Epithelial cell of esophagus (primary cell): ENCODE results near the gene TMEM101.
"Not testable (repeated sequence)": the region's sequence is repeated elsewhere in the genome, so short reads cannot be mapped to it uniquely, and the experiment has no call there.

Source experiments
- DNase-seq: peaks from one replicate; pipeline ENCODE4 v3.0.0; 2010; ENCODE audit warnings: low read depth
- H3K4me3 ChIP-seq: 2 replicates; pipeline ENCODE4 v1.5.1; 2011; ENCODE audit warnings: mild to moderate bottlenecking, low read length, control low read depth
- TF ChIP-seq, protein P1 (sequence below): IDR thresholded peaks from 2 replicates; pipeline ENCODE4 v1.5.1; 2011; ENCODE audit warnings: low read depth, mild to moderate bottlenecking, low read length, control low read depth, inconsistent platforms; ENCODE audit not compliant: insufficient read depth; ENCODE audit errors: missing control alignments

Gene TMEM101

DNA sequence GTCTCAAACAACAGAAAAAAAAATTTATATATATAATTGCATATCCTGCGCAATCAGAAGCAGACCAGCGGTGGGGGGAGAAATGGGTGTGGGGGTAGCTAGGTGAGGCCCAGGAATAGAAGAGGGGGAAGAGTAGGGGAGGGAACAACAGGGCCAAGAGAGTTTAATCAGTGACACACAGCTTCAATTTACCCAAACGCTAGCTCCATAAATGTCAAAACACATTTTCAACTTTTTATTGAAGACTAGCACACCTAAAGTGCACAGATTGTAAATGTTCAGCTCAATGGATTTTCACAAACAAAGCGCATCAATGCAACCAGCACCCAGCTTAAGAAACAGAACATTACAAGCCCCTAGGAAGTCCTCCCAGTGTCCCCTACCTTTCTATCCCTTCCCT lies 35.1 kb downstream of the TMEM101 start:
- no peak overlapping the region for H3K4me3 ChIP-seq
- TF ChIP-seq, protein P1, sequence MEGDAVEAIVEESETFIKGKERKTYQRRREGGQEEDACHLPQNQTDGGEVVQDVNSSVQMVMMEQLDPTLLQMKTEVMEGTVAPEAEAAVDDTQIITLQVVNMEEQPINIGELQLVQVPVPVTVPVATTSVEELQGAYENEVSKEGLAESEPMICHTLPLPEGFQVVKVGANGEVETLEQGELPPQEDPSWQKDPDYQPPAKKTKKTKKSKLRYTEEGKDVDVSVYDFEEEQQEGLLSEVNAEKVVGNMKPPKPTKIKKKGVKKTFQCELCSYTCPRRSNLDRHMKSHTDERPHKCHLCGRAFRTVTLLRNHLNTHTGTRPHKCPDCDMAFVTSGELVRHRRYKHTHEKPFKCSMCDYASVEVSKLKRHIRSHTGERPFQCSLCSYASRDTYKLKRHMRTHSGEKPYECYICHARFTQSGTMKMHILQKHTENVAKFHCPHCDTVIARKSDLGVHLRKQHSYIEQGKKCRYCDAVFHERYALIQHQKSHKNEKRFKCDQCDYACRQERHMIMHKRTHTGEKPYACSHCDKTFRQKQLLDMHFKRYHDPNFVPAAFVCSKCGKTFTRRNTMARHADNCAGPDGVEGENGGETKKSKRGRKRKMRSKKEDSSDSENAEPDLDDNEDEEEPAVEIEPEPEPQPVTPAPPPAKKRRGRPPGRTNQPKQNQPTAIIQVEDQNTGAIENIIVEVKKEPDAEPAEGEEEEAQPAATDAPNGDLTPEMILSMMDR = no peak
- no peak for DNase-seq

DNA sequence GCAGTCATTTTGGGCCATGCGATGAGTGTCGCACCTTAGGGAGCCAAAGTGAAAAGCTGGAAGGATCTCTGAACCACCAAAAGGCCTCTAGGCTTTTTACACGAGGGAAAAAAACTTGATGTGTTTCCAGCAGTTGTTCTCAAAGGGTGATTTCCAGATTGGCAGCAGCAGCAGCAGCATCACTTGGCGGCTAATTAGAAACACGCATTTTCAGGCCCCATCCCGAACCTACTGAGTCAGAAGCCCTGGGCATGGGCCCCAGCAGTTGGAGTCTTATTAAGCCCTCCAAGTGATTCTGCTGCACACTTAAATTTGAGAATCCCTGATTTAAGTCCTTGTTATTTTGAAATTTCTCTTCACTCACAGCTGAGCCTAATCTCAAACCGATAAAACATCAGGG lies 35.8 kb downstream of the TMEM101 start:
- H3K4me3 ChIP-seq = no peak overlapping the region
- DNase-seq = no peak
- TF ChIP-seq, protein P1 = no peak

DNA sequence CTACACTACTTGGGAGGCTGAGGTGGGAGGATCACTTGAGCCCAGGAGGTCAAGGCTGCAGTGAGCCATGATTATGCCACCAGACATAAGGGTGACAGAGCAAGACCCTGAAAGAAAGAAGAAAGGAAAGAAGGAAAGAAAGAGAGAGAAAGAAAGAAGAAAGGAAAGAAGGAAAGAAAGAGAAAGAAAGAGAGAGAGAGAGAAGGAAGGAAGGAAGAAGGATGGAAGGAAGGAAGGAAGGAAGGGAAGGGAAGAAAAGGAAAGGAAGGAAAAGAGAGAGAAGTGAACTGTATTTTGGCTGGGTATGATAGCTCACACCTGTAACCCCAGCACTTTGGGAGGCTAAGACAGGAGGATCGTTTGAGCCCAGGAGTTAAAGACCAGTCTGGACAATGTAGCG lies 36.7 kb downstream of the TMEM101 start:
- TF ChIP-seq, protein P1 = no peak
- DNase-seq = no peak
- no peak overlapping the region for H3K4me3 ChIP-seq

DNA sequence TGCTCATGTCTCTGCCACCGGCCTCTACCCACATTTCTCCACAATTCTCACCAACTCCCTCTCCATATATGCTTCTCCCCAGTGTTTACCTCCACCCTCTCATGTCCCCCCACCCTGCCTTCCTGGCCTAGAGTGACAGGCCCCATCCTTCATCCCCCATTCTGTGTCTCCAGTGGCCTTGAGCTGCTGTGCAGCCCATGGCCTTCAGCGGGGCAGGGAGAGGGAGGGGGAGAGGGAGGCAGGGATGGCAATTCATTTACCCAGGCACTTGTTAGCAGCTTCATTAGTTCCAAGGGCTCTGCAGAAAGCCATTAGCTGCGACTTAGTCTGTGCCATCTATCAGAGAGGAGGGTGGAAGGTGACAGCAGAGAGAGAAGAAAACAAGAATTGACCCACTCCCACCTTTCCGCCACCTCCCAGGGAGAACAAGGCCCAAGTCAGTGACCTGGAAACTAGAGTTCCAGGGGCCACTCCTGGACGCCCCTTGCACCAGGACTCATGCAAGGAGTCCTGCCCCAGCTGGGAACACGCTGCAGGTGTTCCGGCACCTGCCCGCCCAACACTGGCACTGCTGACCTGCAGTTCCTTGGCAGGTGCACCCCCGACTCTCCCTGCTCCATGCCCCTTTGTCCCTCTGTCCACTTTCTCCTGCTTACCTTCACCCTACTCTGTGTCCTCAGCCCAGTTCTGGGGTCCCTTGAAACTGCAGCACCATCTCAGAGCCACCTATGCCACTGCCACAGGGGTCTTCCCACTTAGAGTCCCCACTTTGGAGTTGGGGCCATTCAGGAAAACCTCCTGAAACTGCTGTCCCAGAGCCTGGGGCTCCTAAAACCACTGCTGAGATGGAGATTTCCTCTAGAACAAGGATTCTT lies 37.6 kb downstream of the TMEM101 start:
- H3K4me3 ChIP-seq = no peak overlapping the region
- TF ChIP-seq, protein P1 = no peak
- no peak for DNase-seq

DNA sequence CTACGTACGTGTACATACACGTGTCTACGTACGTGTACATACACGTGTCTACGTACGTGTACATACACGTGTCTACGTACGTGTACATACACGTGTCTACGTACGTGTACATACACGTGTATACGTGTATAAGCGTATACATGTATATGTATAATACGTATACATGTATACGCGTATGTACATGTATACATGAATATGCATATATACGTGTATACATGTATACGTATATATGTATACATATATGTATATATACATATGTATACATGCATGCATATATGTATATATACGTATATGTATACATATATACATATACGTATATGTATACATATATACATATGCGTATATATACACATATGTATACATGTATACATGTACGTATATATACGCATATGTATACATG lies 38.9 kb downstream of the TMEM101 start:
- H3K4me3 ChIP-seq = no peak overlapping the region
- DNase-seq = no peak
- TF ChIP-seq, protein P1 = no peak

DNA sequence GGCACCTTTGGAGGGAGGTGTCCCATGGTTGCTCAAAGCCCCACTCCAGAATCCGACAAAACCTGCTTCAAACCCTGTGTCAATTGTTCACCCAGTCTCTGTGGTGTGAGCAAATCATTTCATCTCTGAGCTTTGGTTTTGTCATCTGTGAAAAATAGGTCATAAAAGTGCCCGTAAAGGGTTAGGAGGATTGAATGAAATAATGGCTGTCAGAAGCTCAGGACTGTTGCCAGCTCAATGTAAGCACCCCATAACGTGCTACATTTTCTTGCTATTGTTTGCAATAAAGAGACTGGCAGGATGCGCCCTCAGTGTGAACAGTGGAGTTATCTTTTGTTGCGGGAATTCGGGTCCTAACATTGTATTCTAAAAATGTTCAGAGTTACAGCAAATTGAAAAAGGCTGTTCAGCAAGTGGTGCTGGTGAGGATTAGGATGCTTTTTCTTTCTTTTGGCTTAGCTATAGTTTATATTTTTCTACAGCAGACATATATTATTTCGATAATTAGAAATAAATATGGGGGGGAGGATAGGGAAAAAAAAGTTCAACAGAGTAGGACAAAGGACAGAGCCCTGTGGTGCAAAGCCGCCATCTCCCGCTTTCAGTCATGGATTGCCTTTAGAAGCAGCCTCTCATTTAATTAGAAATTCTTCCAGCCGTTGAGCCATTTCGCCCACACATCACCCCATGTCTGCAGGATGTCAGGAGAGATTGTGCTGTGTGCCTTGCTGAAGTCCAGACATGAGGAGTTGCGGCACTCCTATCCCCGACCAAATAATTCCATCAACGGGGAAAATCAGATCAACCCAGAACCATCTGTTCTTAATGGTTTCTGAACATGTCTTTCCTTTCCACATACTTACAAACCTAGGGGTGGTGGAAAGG lies 40.1 kb downstream of the TMEM101 start:
- TF ChIP-seq, protein P1 = no peak
- no peak for DNase-seq
- no peak overlapping the region for H3K4me3 ChIP-seq

DNA sequence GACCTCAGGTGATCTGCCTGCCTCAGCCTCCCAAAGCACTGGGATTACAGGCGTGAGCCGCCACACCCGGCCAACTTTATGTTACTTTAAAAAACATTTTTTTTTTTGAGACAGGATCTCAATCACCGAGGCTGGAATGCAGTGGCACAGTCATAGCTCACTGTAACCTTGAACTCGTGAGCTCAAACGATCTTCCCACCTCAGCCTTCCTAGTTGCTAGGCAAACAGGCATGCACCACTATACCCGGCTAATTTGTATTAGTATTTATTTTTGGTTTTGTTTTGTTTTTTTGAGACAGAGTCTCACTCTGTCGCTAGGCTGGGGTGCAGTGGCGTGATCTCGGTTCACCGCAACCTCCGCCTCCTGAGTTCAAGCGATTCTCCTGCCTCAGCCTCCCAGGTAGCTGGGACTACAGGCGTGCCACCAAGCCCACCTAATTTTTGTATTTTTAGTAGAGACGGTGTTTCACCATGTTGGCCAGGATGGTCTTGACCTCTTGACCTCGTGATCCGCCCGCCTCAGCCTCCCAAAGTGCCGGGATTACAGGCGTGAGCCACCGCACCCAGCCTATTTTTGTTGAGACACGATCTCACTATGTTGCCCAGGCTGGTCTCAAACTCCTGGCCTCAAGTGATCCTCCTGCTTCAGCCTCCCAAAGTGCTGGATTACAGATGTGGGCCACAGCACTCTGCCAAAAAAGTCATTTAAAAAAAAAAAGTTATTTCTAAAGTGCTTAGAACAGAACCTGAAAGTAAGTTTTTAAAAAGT lies 42.1 kb downstream of the TMEM101 start:
- not testable (repeated sequence) for H3K4me3 ChIP-seq, DNase-seq

DNA sequence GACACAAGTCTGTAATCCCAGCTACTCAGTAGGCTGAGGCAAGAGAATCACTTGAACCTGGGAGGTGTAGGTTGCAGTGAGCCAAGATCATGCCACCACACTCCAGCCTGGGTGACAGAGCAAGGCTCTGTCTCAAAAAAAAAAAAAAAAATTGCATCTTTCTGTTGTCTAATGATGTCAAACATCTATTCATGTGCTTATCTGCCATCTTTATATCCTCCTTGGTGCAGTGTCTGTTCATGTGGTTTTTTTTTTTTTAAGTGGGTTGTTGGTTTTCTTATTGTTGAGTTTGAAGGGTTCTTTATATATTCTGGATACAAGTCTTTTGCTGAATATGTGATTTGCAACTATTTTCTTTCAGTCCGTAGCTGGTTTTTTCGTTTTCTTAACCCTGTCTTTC lies 43.3 kb downstream of the TMEM101 start:
- not testable (repeated sequence) for H3K4me3 ChIP-seq, DNase-seq
